K562 (cell line): ENCODE measurements around the gene EXOSC6. TPM values are rescaled to one million over a fixed set of nuclear protein-coding genes. Genes with fewer than 3 reads are reported as not detected.

Source experiments
- HDAC8 ChIP-seq: fragments of 450-650 bp; IDR thresholded peaks from 2 replicates; pipeline ENCODE4 v1.6.1; 2016; ENCODE audit warnings: mild to moderate bottlenecking, missing genetic modification characterization, moderate library complexity, missing compliant biosample characterization
- HOXB6 ChIP-seq: fragments of 250-450 bp; sonication (Bioruptor Pico); IDR thresholded peaks from 2 replicates; pipeline ENCODE4 v1.5.1; 2022; ENCODE audit warnings: mild to moderate bottlenecking, borderline replicate concordance
- KDM5B ChIP-seq: fragments of 200-600 bp; sonication (generic); IDR thresholded peaks from 2 replicates; pipeline ENCODE4 v1.6.1; 2012; ENCODE audit warnings: low read depth, mild to moderate bottlenecking, moderate library complexity, low read length, control low read depth, inconsistent platforms; ENCODE audit not compliant: insufficient replicate concordance
- MCM2 ChIP-seq: fragments of 450-650 bp; IDR thresholded peaks from 2 replicates; pipeline ENCODE4 v1.6.1; 2017; ENCODE audit warnings: low read depth, mild to moderate bottlenecking
- MCM5 ChIP-seq: fragments of 450-650 bp; IDR thresholded peaks from 2 replicates; pipeline ENCODE4 v1.6.1; 2016; ENCODE audit warnings: low read depth
- NCOA2 ChIP-seq, 2 experiments: fragments of 450-650 bp; IDR thresholded peaks; 2 replicates each; pipeline ENCODE4 v1.6.1; 2018; ENCODE audit warnings: mild to moderate bottlenecking in 2 of 2, moderate library complexity in 1 of 2; ENCODE audit not compliant: partially characterized antibody in 2 of 2
- NR3C1 ChIP-seq: sonication (generic); formaldehyde crosslinking; IDR thresholded peaks from 2 replicates; pipeline ENCODE4 v1.8.1; 2022; ENCODE audit warnings: missing genetic modification reagents
- POLR2AphosphoS2 ChIP-seq: IDR thresholded peaks from 2 replicates; pipeline ENCODE4 v1.6.1; 2012; ENCODE audit warnings: low read length, improper control_type of control experiment
- POU5F1 ChIP-seq: fragments of 150-350 bp; IDR thresholded peaks from 2 replicates; pipeline ENCODE4 v1.6.1; 2014; ENCODE audit warnings: borderline replicate concordance, low read length, low read depth, mild to moderate bottlenecking; ENCODE audit not compliant: partially characterized antibody
- RAD21 ChIP-seq, 2 experiments: fragments of 250-450 bp in 1 of 2; fragments of 450-650 bp in 1 of 2; sonication (Bioruptor Pico) in 1 of 2; formaldehyde crosslinking in 1 of 2; IDR thresholded peaks in 1 of 2; conservative IDR thresholded peaks in 1 of 2; 2 replicates each; pipeline versions ENCODE4 v1.4.0 to v1.8.0; 2020 to 2022; ENCODE audit warnings: mild to moderate bottlenecking in 2 of 2, moderate library complexity in 1 of 2
- SAFB ChIP-seq: fragments of 200-400 bp; formaldehyde crosslinking; IDR thresholded peaks from 2 replicates; pipeline ENCODE4 v1.6.1; 2017; ENCODE audit warnings: low read depth, low read length, borderline replicate concordance
- SMAD2 ChIP-seq: fragments of 150-350 bp; IDR thresholded peaks from 2 replicates; pipeline ENCODE4 v1.6.1; 2014; ENCODE audit warnings: low read depth, mild to moderate bottlenecking, low read length
- SNIP1 ChIP-seq: fragments of 450-650 bp; IDR thresholded peaks from 2 replicates; pipeline ENCODE4 v1.7.1; 2017; ENCODE audit warnings: low read depth, mild to moderate bottlenecking
- ZNF133 ChIP-seq: fragments of 250-450 bp; sonication (Bioruptor Pico); IDR thresholded peaks from 2 replicates; pipeline ENCODE4 v1.4.0; 2020; ENCODE audit warnings: mild to moderate bottlenecking
- ZNF140 ChIP-seq: fragments of 250-450 bp; sonication (Bioruptor Pico); IDR thresholded peaks from 2 replicates; pipeline ENCODE4 v1.8.0; 2021; ENCODE audit warnings: moderate library complexity, mild to moderate bottlenecking, inconsistent platforms
- ZNF561 ChIP-seq: fragments of 450-650 bp; formaldehyde crosslinking; conservative IDR thresholded peaks from 2 replicates; pipeline ENCODE4 v1.4.0; 2020; ENCODE audit warnings: mild to moderate bottlenecking, moderate library complexity
- polyA plus RNA-seq, 8 experiments: library from polyadenylated mRNA; depleted of rRNA in 4 of 8; stranded (reverse) in 5 of 8; unstranded in 3 of 8; fragments of >200 nt; fragmentation: Nextera tagmentation in 2 of 8; fragmentation: Illumina TruSeq in 1 of 8; extraction: Ambion mirVana in 2 of 8; extraction: Trizol in 1 of 8; gene quantifications; 2 replicates each; pipeline versions ENCODE4 v1.2.1 to v1.2.3, GENCODE V29; 2011 to 2014; ENCODE audit warnings: inconsistent platforms in 1 of 8, missing spikeins in 1 of 8
- total RNA-seq, 7 experiments: library from RNA; depleted of rRNA in 6 of 7; stranded (reverse); fragments of >200 nt in 6 of 7; fragmentation: Illumina TruSeq in 2 of 7; extraction: Trizol in 2 of 7; gene quantifications; 2 replicates each; pipeline versions ENCODE4 v1.2.1 to v1.2.3, GENCODE V29; 2011 to 2021; ENCODE audit warnings: low replicate concordance in 1 of 7
- TF ChIP-seq, protein P1 (sequence below): sonication (generic); IDR thresholded peaks from 2 replicates; pipeline ENCODE4 v1.6.1; 2016
- TF ChIP-seq, protein P2 (sequence below): sonication (generic); formaldehyde crosslinking; IDR thresholded peaks from 2 replicates; pipeline ENCODE4 v1.8.0; 2022; ENCODE audit warnings: missing genetic modification reagents, mild to moderate bottlenecking, borderline replicate concordance
- TF ChIP-seq, protein P3 (sequence below): fragments of 200-800 bp; sonication (Bioruptor generic); IDR thresholded peaks from 2 replicates; pipeline ENCODE4 v1.6.1; 2017; ENCODE audit warnings: missing genetic modification characterization, missing compliant biosample characterization
- TF ChIP-seq, protein P4 (sequence below), 3 experiments: fragments of 200-800 bp in 1 of 3; fragments of 250-450 bp in 1 of 3; fragments of 450-650 bp in 1 of 3; sonication (Bioruptor Pico) in 1 of 3; sonication (Bioruptor generic) in 1 of 3; formaldehyde crosslinking in 1 of 3; IDR thresholded peaks; 2 replicates each; pipeline versions ENCODE4 v1.6.1 to v1.8.0; 2016 to 2022; ENCODE audit warnings: mild to moderate bottlenecking in 2 of 3, missing genetic modification characterization in 2 of 3, missing compliant biosample characterization in 1 of 3, moderate library complexity in 1 of 3

Gene EXOSC6
- total and polyA plus RNA-seq, 9 of the 15 experiments (the other 6 are each of a cell fraction or from before 2014, with no cell fraction given): 9.2 to 29.0 (median 15.6) TPM

DNA sequence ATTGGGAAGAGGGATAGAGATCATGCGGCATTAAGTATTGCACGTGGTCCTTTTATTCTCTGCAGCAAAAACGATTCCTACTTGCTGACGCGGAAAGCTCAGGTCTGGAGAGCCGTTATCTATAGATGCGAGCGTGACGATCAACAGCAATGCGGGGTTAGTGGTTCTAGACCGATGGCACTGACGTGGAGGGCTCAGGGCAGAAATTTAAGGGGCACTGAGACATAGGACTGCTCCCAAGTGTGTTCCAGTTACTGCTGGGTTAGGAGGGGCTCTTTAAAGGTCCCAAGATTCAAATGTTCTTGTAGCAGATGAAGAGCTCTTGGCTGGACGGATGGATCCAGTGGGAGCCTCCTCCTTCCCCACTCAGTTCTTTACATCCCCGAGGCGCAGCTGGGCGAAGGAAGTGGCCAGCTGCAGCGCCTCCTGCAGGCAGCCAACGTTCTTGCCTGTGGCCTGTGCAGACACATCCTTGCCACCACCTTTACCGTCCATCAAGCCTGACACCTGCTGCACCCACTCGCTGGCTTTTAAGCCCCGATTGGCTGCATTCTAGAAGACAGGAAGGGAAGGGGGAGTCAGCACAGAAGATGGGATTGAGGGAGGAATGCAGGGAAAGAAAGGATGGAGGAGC, 732 bp upstream of the EXOSC6 start (continued):
- TF ChIP-seq SAFB (no peak), ZNF133 (CRISPR knock-in tag) (no peak), POLR2AphosphoS2 (peak; percentile 16; the same call in 1 of the 2 replicates), ZNF140 (CRISPR knock-in tag) (no peak), HOXB6 (CRISPR knock-in tag) (no peak), SMAD2 (no peak), MCM5 (no peak), KDM5B (no peak), NR3C1 (CRISPR knock-in tag) (no peak), ZNF561 (CRISPR knock-in tag) (0 out of 2 replicates have a peak, but pooled peaks have one; percentile 46), HDAC8 (tag) (no peak), SNIP1 (no peak), MCM2 (no peak), NCOA2 (IDR thresholded peaks at IDR 0.05; ENCODE audit: partially characterized antibody in 2 of 2) (no peak), RAD21 (CRISPR knock-in tag; conservative IDR thresholded peaks at IDR 0.05 in 1 of 2, IDR thresholded peaks at IDR 0.05 in 1 of 2) (0 out of 4 replicates have a peak, but pooled peaks of 1 of the 2 experiments have one; percentile 14), POU5F1 (no peak)
- TF ChIP-seq, protein P1, sequence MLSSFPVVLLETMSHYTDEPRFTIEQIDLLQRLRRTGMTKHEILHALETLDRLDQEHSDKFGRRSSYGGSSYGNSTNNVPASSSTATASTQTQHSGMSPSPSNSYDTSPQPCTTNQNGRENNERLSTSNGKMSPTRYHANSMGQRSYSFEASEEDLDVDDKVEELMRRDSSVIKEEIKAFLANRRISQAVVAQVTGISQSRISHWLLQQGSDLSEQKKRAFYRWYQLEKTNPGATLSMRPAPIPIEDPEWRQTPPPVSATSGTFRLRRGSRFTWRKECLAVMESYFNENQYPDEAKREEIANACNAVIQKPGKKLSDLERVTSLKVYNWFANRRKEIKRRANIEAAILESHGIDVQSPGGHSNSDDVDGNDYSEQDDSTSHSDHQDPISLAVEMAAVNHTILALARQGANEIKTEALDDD: no peak
- TF ChIP-seq, protein P2, sequence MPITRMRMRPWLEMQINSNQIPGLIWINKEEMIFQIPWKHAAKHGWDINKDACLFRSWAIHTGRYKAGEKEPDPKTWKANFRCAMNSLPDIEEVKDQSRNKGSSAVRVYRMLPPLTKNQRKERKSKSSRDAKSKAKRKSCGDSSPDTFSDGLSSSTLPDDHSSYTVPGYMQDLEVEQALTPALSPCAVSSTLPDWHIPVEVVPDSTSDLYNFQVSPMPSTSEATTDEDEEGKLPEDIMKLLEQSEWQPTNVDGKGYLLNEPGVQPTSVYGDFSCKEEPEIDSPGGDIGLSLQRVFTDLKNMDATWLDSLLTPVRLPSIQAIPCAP (CRISPR knock-in tag): 0 out of 2 replicates have a peak, but pooled peaks have one; percentile 67
- TF ChIP-seq, protein P3, sequence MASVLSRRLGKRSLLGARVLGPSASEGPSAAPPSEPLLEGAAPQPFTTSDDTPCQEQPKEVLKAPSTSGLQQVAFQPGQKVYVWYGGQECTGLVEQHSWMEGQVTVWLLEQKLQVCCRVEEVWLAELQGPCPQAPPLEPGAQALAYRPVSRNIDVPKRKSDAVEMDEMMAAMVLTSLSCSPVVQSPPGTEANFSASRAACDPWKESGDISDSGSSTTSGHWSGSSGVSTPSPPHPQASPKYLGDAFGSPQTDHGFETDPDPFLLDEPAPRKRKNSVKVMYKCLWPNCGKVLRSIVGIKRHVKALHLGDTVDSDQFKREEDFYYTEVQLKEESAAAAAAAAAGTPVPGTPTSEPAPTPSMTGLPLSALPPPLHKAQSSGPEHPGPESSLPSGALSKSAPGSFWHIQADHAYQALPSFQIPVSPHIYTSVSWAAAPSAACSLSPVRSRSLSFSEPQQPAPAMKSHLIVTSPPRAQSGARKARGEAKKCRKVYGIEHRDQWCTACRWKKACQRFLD (CRISPR knock-in tag): no peak
- TF ChIP-seq, protein P4, sequence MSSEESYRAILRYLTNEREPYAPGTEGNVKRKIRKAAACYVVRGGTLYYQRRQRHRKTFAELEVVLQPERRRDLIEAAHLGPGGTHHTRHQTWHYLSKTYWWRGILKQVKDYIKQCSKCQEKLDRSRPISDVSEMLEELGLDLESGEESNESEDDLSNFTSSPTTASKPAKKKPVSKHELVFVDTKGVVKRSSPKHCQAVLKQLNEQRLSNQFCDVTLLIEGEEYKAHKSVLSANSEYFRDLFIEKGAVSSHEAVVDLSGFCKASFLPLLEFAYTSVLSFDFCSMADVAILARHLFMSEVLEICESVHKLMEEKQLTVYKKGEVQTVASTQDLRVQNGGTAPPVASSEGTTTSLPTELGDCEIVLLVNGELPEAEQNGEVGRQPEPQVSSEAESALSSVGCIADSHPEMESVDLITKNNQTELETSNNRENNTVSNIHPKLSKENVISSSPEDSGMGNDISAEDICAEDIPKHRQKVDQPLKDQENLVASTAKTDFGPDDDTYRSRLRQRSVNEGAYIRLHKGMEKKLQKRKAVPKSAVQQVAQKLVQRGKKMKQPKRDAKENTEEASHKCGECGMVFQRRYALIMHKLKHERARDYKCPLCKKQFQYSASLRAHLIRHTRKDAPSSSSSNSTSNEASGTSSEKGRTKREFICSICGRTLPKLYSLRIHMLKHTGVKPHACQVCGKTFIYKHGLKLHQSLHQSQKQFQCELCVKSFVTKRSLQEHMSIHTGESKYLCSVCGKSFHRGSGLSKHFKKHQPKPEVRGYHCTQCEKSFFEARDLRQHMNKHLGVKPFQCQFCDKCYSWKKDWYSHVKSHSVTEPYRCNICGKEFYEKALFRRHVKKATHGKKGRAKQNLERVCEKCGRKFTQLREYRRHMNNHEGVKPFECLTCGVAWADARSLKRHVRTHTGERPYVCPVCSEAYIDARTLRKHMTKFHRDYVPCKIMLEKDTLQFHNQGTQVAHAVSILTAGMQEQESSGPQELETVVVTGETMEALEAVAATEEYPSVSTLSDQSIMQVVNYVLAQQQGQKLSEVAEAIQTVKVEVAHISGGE (CRISPR knock-in tag; IDR thresholded peaks at IDR 0.05): no peak
